HepG2 (cell line): ENCODE data around the gene LARP4. TPM values are rescaled to one million over a fixed set of nuclear protein-coding genes. Genes with fewer than 3 reads are reported as not detected.

Experiments
- CERS6 ChIP-seq: sonication (generic); formaldehyde crosslinking; IDR thresholded peaks from 2 replicates; pipeline ENCODE4 v1.5.0; 2020; ENCODE audit warnings: missing genetic modification reagents
- DMAP1 ChIP-seq: IDR thresholded peaks from 2 replicates; pipeline ENCODE4 v1.6.1; 2016
- ETS1 ChIP-seq: sonication (generic); formaldehyde crosslinking; IDR thresholded peaks from 2 replicates; pipeline ENCODE4 v1.4.0; 2020; ENCODE audit warnings: missing genetic modification reagents
- FOXA1 ChIP-seq, 2 experiments: fragments of 450-650 bp in 1 of 2; sonication (generic) in 1 of 2; formaldehyde crosslinking in 1 of 2; IDR thresholded peaks; 2 replicates each; pipeline versions ENCODE4 v1.4.0 to v1.6.1; 2016 to 2020; ENCODE audit warnings: missing genetic modification reagents in 1 of 2
- GABPA ChIP-seq, 2 experiments: IDR thresholded peaks; 2 replicates each; pipeline ENCODE4 v1.6.1; 2011 to 2016; ENCODE audit warnings: low read depth in 2 of 2, low read length in 1 of 2, missing biosample characterization in 1 of 2, missing genetic modification characterization in 1 of 2
- HBP1 ChIP-seq: IDR thresholded peaks from 2 replicates; pipeline ENCODE4 v1.6.1; 2016; ENCODE audit warnings: low read depth, control low read depth
- HDAC1 ChIP-seq: sonication (generic); formaldehyde crosslinking; IDR thresholded peaks from 2 replicates; pipeline ENCODE4 v1.5.1; 2020; ENCODE audit warnings: mild to moderate bottlenecking, missing genetic modification reagents
- KDM4B ChIP-seq: sonication (generic); formaldehyde crosslinking; IDR thresholded peaks from 2 replicates; pipeline ENCODE4 v1.4.0; 2020; ENCODE audit warnings: missing genetic modification reagents
- MLLT10 ChIP-seq: sonication (generic); formaldehyde crosslinking; IDR thresholded peaks from 2 replicates; pipeline ENCODE4 v1.4.0; 2020; ENCODE audit warnings: missing genetic modification reagents
- PATZ1 ChIP-seq: sonication (generic); formaldehyde crosslinking; IDR thresholded peaks from 2 replicates; pipeline ENCODE4 v1.4.0; 2020; ENCODE audit warnings: missing genetic modification reagents
- POLR2G ChIP-seq: fragments of 200-400 bp; formaldehyde crosslinking; IDR thresholded peaks from 2 replicates; pipeline ENCODE4 v1.6.1; 2018; ENCODE audit warnings: mild to moderate bottlenecking, low read depth, low read length, moderate library complexity
- SIN3A ChIP-seq: IDR thresholded peaks from 2 replicates; pipeline ENCODE4 v1.6.1; 2011; ENCODE audit warnings: low read depth, mild to moderate bottlenecking, control low read depth, low read length, borderline replicate concordance
- SIX1 ChIP-seq: sonication (generic); formaldehyde crosslinking; IDR thresholded peaks from 2 replicates; pipeline ENCODE4 v1.4.0; 2020; ENCODE audit warnings: missing genetic modification reagents, borderline replicate concordance
- SKI ChIP-seq: fragments of 450-650 bp; IDR thresholded peaks from one replicate; pipeline ENCODE4 v1.6.1; 2018; ENCODE audit warnings: mild to moderate bottlenecking; ENCODE audit not compliant: partially characterized antibody
- TARDBP ChIP-seq: sonication (generic); formaldehyde crosslinking; IDR thresholded peaks from 2 replicates; pipeline ENCODE4 v1.8.0; 2022; ENCODE audit warnings: mild to moderate bottlenecking, missing genetic modification reagents
- TEF ChIP-seq: sonication (generic); formaldehyde crosslinking; IDR thresholded peaks from 2 replicates; pipeline ENCODE4 v1.5.0; 2020; ENCODE audit warnings: missing genetic modification reagents
- ZNF160 ChIP-seq: sonication (generic); formaldehyde crosslinking; IDR thresholded peaks from 2 replicates; pipeline ENCODE4 v1.8.0; 2022; ENCODE audit warnings: mild to moderate bottlenecking, inconsistent platforms, missing genetic modification reagents
- ZNF230 ChIP-seq: sonication (generic); formaldehyde crosslinking; IDR thresholded peaks from 2 replicates; pipeline ENCODE4 v1.4.0; 2020; ENCODE audit warnings: mild to moderate bottlenecking, missing genetic modification reagents
- ZNF3 ChIP-seq: IDR thresholded peaks from 2 replicates; pipeline ENCODE4 v1.7.0; 2017; ENCODE audit warnings: inconsistent platforms
- ZNF354B ChIP-seq: sonication (generic); formaldehyde crosslinking; IDR thresholded peaks from 2 replicates; pipeline ENCODE4 v1.8.0; 2022; ENCODE audit warnings: mild to moderate bottlenecking, missing genetic modification reagents
- ZNF496 ChIP-seq: sonication (generic); formaldehyde crosslinking; IDR thresholded peaks from 2 replicates; pipeline ENCODE4 v1.8.1; 2023; ENCODE audit warnings: mild to moderate bottlenecking, moderate library complexity, missing genetic modification reagents; ENCODE audit not compliant: insufficient replicate concordance
- ZNF691 ChIP-seq: sonication (generic); formaldehyde crosslinking; IDR thresholded peaks from 2 replicates; pipeline ENCODE4 v1.4.0; 2020; ENCODE audit warnings: missing genetic modification reagents, low read depth, mild to moderate bottlenecking, borderline replicate concordance
- polyA plus RNA-seq, 8 experiments: library from polyadenylated mRNA; depleted of rRNA in 3 of 8; stranded (reverse) in 7 of 8; unstranded in 1 of 8; fragments of >200 nt; fragmentation: Illumina TruSeq in 4 of 8; extraction: Trizol in 4 of 8; gene quantifications; 2 replicates each; pipeline versions ENCODE4 v1.2.1 to v1.2.3, GENCODE V29; 2011 to 2016; ENCODE audit warnings: low read depth in 4 of 8, missing spikeins in 1 of 8, mixed read lengths in 1 of 8; ENCODE audit not compliant: insufficient read depth in 1 of 8
- total RNA-seq, 5 experiments: library from RNA; depleted of rRNA; stranded (reverse); fragments of >200 nt; fragmentation: Illumina TruSeq; extraction: Trizol; gene quantifications; 2 replicates each; pipeline ENCODE4 v1.2.3, GENCODE V29; 2016; ENCODE audit warnings: low read depth in 1 of 5

Gene LARP4
- total and polyA plus RNA-seq, 2 of the 13 experiments (the other 11 are each of a cell fraction or from before 2014, with no cell fraction given) = 16.4 to 42.7 TPM

- peak; percentile 47; the same call in 1 of the 2 replicates for TF ChIP-seq ZNF691 (CRISPR knock-in tag)
- TF ChIP-seq GABPA (IDR thresholded peaks at IDR 0.05; ENCODE audit: low read depth, low read length) = no peak
- peak; percentile 15; the same call in 1 of the 2 replicates for TF ChIP-seq GABPA (CRISPR knock-in tag; IDR thresholded peaks at IDR 0.05; ENCODE audit: low read depth)
- TF ChIP-seq PATZ1 (CRISPR knock-in tag) = no peak
- TF ChIP-seq ETS1 = no peak
- no peak for TF ChIP-seq ZNF230 (CRISPR knock-in tag)
- TF ChIP-seq SKI = no peak
- 0 out of 2 replicates have a peak, but pooled peaks have one; percentile 30 for TF ChIP-seq HDAC1 (CRISPR knock-in tag)
- no peak for TF ChIP-seq DMAP1 (CRISPR knock-in tag)
- no peak for TF ChIP-seq CERS6 (CRISPR knock-in tag)
- TF ChIP-seq ZNF160 (CRISPR knock-in tag) = no peak
- TF ChIP-seq MLLT10 (CRISPR knock-in tag) = no peak
- peak; percentile 13; the same call in 1 of the 2 replicates for TF ChIP-seq SIX1 (CRISPR knock-in tag)
- TF ChIP-seq POLR2G = no peak
- TF ChIP-seq KDM4B (CRISPR knock-in tag) = no peak
- TF ChIP-seq ZNF354B = no peak
- TF ChIP-seq FOXA1 (IDR thresholded peaks at IDR 0.05) = no peak
- TF ChIP-seq FOXA1 (CRISPR knock-in tag; IDR thresholded peaks at IDR 0.05) = peak; percentile 76; the same call in 1 of the 2 replicates
- no peak for TF ChIP-seq HBP1 (CRISPR knock-in tag)
- no peak for TF ChIP-seq SIN3A
- no peak for TF ChIP-seq ZNF3 (CRISPR knock-in tag)
- TF ChIP-seq TARDBP (CRISPR knock-in tag) = peak; percentile 61; the same call in 1 of the 2 replicates
- no peak for TF ChIP-seq ZNF496
- TF ChIP-seq TEF (CRISPR knock-in tag) = no peak
Measured at GRCh38 chr12:50508970-50509663, 108.4 kb downstream of the LARP4 start (continued).
